Heart right ventricle (tissue), 16 donors: ENCODE measurements around the gene SEMA4B. TPM values are rescaled to one million over a fixed set of nuclear protein-coding genes. Genes with fewer than 3 reads are reported as not detected.

Source experiments
- ATAC-seq, 8 donors: fragments of 200-7000 bp; cut with Tn5 transposase; one replicate each; pipeline ENCODE4 v1.9.1; 2020; ENCODE audit warnings: mild to moderate bottlenecking in 8 of 8, moderate library complexity in 8 of 8, moderate number of reproducible peaks in 1 of 8
- DNase-seq, 2 donors: peaks; one replicate each; pipeline ENCODE4 v3.0.0-alpha.2; 2020
- H3K27ac ChIP-seq, 10 donors: fragments of 200-600 bp; sonication (generic) in 2 of 10; one replicate each; pipeline versions ENCODE4 v1.5.0 to v1.8.0; 2020 to 2022; ENCODE audit warnings: mild to moderate bottlenecking in 3 of 10
- H3K27me3 ChIP-seq, 7 donors: fragments of 200-600 bp; one replicate each; pipeline ENCODE4 v1.8.0; 2021 to 2022; ENCODE audit warnings: mild to moderate bottlenecking in 2 of 7
- H3K36me3 ChIP-seq, 9 donors: fragments of 200-600 bp; sonication (generic) in 1 of 9; one replicate each; pipeline versions ENCODE4 v1.5.0 to v1.8.0; 2020 to 2022; ENCODE audit warnings: mild to moderate bottlenecking in 2 of 9
- H3K4me1 ChIP-seq, 9 donors: fragments of 200-600 bp; sonication (generic) in 1 of 9; one replicate each; pipeline versions ENCODE4 v1.5.0 to v1.8.0; 2020 to 2022; ENCODE audit warnings: mild to moderate bottlenecking in 4 of 9
- H3K4me3 ChIP-seq, 10 donors: fragments of 200-600 bp; sonication (generic) in 2 of 10; one replicate each; pipeline versions ENCODE4 v1.5.0 to v1.8.0; 2020 to 2022; ENCODE audit warnings: mild to moderate bottlenecking in 7 of 10, moderate library complexity in 2 of 10
- H3K9me3 ChIP-seq, 11 donors: fragments of 200-600 bp in 10 of 11; sonication (generic) in 2 of 11; one replicate each; pipeline versions ENCODE4 v1.5.0 to v1.8.0; 2013 to 2022; ENCODE audit warnings: mild to moderate bottlenecking in 2 of 11, control low read depth in 1 of 11, moderate library complexity in 1 of 11
- WGBS, 2 donors: extraction: QIAGEN DNeasy Blood & Tissue Kit; methylation state at CpG; one replicate each; pipeline ENCODE4 v1.1.7; 2013; ENCODE audit warnings: inconsistent platforms in 1 of 2; 5-methylcytosine and 5-hydroxymethylcytosine counted together
- intact Hi-C, 10 donors: fragments of 100-400 bp; cut with DNase I; formaldehyde crosslinking; loops; one replicate each; pipeline versions ENCODE4 v1.11.1 to v1.14.2; 2022
- polyA plus RNA-seq, 2 donors: library from polyadenylated mRNA; stranded (reverse); fragments of 200-250 nt; gene quantifications; one replicate each; pipeline ENCODE4 v1.2.3, GENCODE V29; 2013
- total RNA-seq, 10 donors: library from RNA; stranded (reverse); fragmentation: NEBNext Ultra II Directional in 3 of 10; extraction: Animal tissue kit (Norgen Biotek cat#: 25700) in 3 of 10; gene quantifications; one replicate each; pipeline versions ENCODE4 v1.2.1 to v1.2.4, GENCODE V29; 2021 to 2023
- TF ChIP-seq, protein P1 (sequence below), 9 donors: fragments of 200-600 bp; sonication (generic) in 2 of 9; IDR thresholded peaks; one replicate each; pipeline versions ENCODE4 v1.5.0 to v1.8.0; 2021 to 2022; ENCODE audit warnings: antibody characterized with exemption in 9 of 9, mild to moderate bottlenecking in 5 of 9, moderate library complexity in 1 of 9
- donor health status: Arrhythmogenic right ventricular cardiomyopathy.
- donor health status: ischemic (EF 13 %, LVEDD 7.1; RV severe dilation, severe dysfunction).
- donor health status: healthy with polysubstance abuse.
- donor health status: DM: no; HTN: yes; CAD: no.
- donor health status: DM: no; HTN: no; CAD: no.
- donor health status: ischemic (EF 25% LVEDD 6.9; RV normal size, moderate dysfunction).
- donor health status: ischemic (EF 25% LVEDD 5.7; RV mildly dilated, moderate dysfunction).
- donor health status: healthy.
- donor health status: DM: yes; HTN: yes; CAD: no.
- donor health status: Ischemic cardiomyopathy.
- donor health status: ischemic (EF 35%, LVEDD 5.7; RV mildly dilated, moderate dysfunction).
- donor health status: nonischemic (EF 11% LVEDD 7.7; RV severe dilation, severe dysfunction).
- donor health status: DM: yes; HTN: yes; CAD: no.
- donor health status: PGD.
- donor health status: ischemic (EF 29% LVEDD 5.4; RV normal size, mild dysfunction).
- donor health status: nonischemic (EF 23%, LVEDD 6.1; RV moderate dilation, normal function).

SEMA4B gene
- total and polyA plus RNA-seq, 12 donors = 9.9 to 76.7 (median 18.4) TPM

DNA sequence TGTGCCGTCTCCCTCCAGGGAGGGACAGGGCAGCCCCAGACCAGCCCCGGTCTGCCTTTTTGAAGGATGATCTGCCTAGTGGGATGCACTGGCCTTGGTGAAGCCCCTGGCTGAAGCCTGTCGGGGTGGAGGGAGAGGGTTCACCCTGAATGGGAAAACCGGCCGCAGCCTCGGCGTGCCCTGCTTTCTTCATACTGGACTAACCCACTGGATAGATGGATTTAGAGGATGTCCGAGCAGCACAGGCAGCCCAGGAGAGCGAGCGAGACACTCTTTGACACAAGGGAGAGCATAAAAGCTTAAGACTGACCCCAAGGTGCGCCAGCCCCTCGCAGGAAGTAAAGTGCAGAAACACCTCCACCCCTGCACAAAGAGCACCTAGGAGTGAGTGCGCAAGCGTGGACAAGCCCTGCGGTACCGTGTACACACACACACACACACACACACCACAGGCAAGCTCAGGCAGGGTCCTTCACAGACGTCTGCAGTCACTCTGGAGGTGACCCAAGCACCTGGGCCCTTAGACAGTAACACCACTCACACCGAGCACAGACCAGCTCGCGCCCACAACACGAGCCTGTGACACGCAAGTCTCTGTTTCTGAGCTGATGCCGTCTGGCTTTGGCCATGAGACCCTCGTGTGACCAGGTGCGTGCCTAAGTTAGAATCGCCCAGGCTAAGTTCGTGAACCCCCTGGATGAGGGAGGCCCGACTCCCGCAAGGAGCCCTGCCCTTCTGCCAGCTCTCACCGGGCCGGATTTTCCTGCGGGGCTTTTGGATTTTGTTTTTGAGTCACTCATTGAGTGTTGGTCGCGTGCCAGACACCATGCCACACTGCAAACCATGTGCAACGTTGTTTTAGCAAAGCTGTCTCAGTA, 11.3 kb downstream of the SEMA4B start:
- 78 to 84% methylated on average over 35 of the region's 35 CpGs for WGBS, 2 donors
- no peak for DNase-seq
- Histone ChIP-seq H3K27ac (no peak overlapping the region), H3K4me1 (peaks cover 7 to 52% (median 26%) of the 10 kb centered on the region in 9 donors), H3K9me3 (no peaks in the 10 kb centered on the region), H3K27me3 (no peaks in the 10 kb centered on the region), H3K4me3 (no peak overlapping the region), H3K36me3 (peaks cover 0 to 32% (median 0%) of the 10 kb centered on the region in 9 donors)
- intact Hi-C loops = loop anchor here in 1 of 10 donors (5.0 kb wide), 1 partner anchor 50 kb away; no protein-coding TSS in a partner anchor
- TF ChIP-seq, protein P1, sequence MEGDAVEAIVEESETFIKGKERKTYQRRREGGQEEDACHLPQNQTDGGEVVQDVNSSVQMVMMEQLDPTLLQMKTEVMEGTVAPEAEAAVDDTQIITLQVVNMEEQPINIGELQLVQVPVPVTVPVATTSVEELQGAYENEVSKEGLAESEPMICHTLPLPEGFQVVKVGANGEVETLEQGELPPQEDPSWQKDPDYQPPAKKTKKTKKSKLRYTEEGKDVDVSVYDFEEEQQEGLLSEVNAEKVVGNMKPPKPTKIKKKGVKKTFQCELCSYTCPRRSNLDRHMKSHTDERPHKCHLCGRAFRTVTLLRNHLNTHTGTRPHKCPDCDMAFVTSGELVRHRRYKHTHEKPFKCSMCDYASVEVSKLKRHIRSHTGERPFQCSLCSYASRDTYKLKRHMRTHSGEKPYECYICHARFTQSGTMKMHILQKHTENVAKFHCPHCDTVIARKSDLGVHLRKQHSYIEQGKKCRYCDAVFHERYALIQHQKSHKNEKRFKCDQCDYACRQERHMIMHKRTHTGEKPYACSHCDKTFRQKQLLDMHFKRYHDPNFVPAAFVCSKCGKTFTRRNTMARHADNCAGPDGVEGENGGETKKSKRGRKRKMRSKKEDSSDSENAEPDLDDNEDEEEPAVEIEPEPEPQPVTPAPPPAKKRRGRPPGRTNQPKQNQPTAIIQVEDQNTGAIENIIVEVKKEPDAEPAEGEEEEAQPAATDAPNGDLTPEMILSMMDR (IDR thresholded peaks at IDR 0.05) = no peak
- ATAC-seq = peak in 2 of 8 donors; percentile 8 to 18

DNA sequence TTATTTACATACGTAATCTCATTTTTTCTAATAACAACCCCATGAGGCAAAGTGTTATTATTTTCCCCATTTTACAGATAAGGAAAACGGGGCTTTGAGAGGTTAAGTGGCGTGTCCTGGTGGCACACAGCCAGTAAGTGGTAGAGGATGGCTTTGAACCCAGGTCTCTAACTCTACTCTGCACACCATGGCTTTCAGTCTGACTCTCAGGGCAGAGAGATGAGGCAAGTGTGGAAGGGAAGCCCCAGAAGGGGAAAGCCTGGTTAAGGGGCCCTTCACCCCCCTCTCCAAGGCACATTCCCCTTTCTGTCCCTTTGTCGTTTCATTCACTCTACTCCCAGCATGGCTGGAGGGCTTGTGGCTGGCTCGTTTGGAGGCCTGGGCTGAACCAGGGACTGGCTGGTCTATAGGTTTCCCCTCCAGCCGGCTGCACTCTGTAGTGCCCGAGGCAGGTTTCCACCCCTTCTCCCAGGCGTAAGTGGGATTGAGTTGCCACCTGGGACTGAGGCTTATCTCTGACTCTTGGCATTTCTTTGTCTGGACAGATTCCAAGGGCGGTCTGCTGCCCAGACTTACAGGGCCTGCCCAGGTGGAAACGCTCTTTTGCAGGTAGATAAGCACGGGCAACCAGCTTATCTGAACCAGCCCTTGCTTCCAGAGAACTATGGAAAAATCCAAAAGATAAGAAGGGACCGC, 12.1 kb downstream of the SEMA4B start:
- Histone ChIP-seq H3K27ac (no peak overlapping the region), H3K27me3 (no peaks in the 10 kb centered on the region), H3K4me1 (peaks cover 7 to 52% (median 26%) of the 10 kb centered on the region in 9 donors), H3K4me3 (no peak overlapping the region), H3K36me3 (peaks cover 0 to 38% (median 0%) of the 10 kb centered on the region in 9 donors), H3K9me3 (no peaks in the 10 kb centered on the region)
- no peak for DNase-seq
- WGBS, 2 donors = 45 to 57% methylated on average over 12 of the region's 12 CpGs
- TF ChIP-seq, protein P1 (IDR thresholded peaks at IDR 0.05) = no peak
- intact Hi-C loops = loop anchor here in 1 of 10 donors (5.0 kb wide), 1 partner anchor 51 kb away; no protein-coding TSS in a partner anchor
- peak in 3 of 8 donors; percentile 12 to 26 (median 19) for ATAC-seq

- Histone ChIP-seq H3K27ac (no peak overlapping the region), H3K36me3 (peaks cover 0 to 37% (median 0%) of the 10 kb centered on the region in 9 donors), H3K27me3 (no peaks in the 10 kb centered on the region), H3K4me3 (no peak overlapping the region), H3K4me1 (peaks cover 7 to 52% (median 26%) of the 10 kb centered on the region in 9 donors), H3K9me3 (no peaks in the 10 kb centered on the region)
- ATAC-seq (no peak), DNase-seq (no peak)
- intact Hi-C loops = loop anchor here in 1 of 10 donors (5.0 kb wide), 1 partner anchor 52 kb away; no protein-coding TSS in a partner anchor
- WGBS, 2 donors = 70 to 75% methylated on average over 11 of the region's 11 CpGs
- TF ChIP-seq, protein P1 (IDR thresholded peaks at IDR 0.05) = no peak
Observed at GRCh38 chr15:90213818-90214204, 12.7 kb downstream of the SEMA4B start.

- H3K4me1 ChIP-seq = peaks cover 7 to 48% (median 26%) of the 10 kb centered on the region in 9 donors
- DNase-seq = no peak
Observed at GRCh38 chr15:90214553-90215196, 13.5 kb downstream of the SEMA4B start.

More at GRCh38 chr15:90214553-90215196, 13.5 kb downstream of the SEMA4B start:
- peaks cover 0 to 35% (median 0%) of the 10 kb centered on the region in 9 donors for H3K36me3 ChIP-seq
- intact Hi-C loops = loop anchor here in 2 of 10 donors (5.0 kb wide), 2 partner anchors 32 to 52 kb away; no protein-coding TSS in a partner anchor
- no peaks in the 10 kb centered on the region for H3K9me3 ChIP-seq
- no peak for ATAC-seq
- no peak overlapping the region for H3K4me3 ChIP-seq
- H3K27ac ChIP-seq = no peak overlapping the region
- 81 to 86% methylated on average over 8 of the region's 8 CpGs for WGBS, 2 donors
- TF ChIP-seq, protein P1 (IDR thresholded peaks at IDR 0.05) = peak in 5 of 9 donors; percentile 10 to 31 (median 17)
- no peaks in the 10 kb centered on the region for H3K27me3 ChIP-seq
